Dedifferentiated amniotic fluid mesenchymal stem cell (primary cell): ENCODE data around the gene NPY5R.

Experiments used
- DNase-seq: peaks from one replicate; pipeline ENCODE4 v3.0.0-alpha.2; 2016; ENCODE audit errors: extremely low spot score

Gene NPY5R

DNA sequence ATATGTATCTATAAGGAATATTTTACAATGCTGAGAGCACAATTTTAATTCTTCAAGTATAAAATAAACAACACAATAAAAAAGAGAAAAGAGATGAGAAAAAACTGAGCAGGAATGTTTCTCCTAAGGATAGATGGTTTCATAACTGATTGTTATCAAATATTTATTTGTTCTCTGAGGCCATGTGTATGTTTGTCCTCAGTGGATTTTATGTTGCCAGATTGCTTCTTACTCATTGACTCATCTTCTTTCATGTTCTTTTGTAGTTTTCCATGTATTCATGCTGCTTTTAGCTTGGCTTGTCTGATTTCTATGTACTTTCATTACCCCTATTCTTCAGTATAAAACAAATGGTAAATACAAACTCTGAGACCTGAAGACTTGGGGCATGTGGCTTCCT is 41.2 kb downstream of the NPY5R start:
- DNase-seq = no peak

DNA sequence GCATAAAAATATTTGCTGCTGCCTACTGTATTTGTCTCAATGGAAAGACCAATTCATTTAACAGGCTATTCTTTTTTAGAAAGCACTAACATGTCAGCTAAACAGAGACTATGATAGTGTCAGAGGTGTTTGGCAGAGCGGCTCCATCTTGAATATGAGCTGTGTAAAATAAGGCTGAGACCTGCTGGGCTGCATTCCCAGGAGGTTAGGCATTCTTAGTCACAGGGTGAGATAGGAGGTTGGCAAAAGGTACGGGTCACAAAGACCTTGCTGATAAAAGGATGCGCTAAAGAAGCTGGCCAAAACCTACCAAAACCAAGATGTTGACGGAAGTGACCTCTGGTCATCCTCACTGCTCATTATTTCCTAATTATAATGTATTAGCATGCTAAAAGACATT is 41.8 kb downstream of the NPY5R start:
- no peak for DNase-seq

DNA sequence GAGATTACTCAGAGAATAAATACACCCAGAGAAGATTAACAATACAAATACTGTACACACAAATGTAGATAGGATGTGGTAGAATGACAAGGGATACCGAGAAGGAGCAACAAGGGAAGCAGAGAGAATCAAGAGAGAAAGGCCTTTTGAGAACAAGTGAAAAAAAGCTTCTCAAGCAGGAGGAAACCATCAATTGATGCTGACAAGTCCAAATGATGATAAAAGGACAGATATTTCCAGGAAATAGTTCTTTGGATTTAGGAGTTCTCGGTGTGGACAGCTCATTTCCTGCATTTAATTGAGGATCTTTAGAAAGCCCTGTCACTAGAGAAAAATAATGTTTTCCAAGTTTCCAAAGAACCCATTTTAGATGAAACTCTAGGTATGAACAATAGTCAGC is 48.1 kb downstream of the NPY5R start:
- no peak for DNase-seq

DNA sequence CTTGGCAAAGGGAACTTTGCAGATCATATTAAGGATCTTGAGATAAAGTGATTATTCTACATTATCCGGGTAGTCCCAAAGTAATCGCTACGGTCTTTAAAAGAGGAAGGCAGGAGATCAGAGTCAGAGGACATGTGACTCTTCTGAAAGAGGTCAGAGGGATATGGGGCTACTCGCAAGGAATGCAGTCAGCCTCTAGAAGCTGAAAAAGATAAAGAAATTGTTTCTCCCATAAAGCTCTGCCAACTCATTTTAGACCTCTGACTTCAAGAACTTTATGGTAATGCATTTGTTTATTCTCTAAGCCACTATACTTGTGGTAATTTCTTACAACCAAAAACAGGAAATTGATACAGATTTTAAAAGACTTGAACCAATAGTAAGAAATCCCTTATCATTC is 48.6 kb downstream of the NPY5R start:
- no peak for DNase-seq

- no peak for DNase-seq
These were observed 49.8 kb downstream of the NPY5R start for GRCh38 chr4:163393471-163393870.

- no peak for DNase-seq
These were observed 51.4 kb downstream of the NPY5R start for GRCh38 chr4:163395055-163395454.

GRCh38 chr4:163395758-163396157 is 52.1 kb downstream of the NPY5R start:
- DNase-seq = no peak

GRCh38 chr4:163398238-163398637 is 54.5 kb downstream of the NPY5R start:
- DNase-seq = no peak

- no peak for DNase-seq
These were observed 57.2 kb downstream of the NPY5R start for GRCh38 chr4:163400911-163401310.
